ENCODE measurements around the gene BPIFB1. TPM values are rescaled to one million over a fixed set of nuclear protein-coding genes. Genes with fewer than 3 reads are reported as not detected.

Gene BPIFB1
- polyA plus RNA-seq, 4 donors = 1.3 TPM; not detected in 3

Other genes starting within 250 kb of the BPIFB1 start
- not detected for gene BPIFB3, start 229.3 kb upstream of the BPIFB1 start, polyA plus RNA-seq
- gene BPIFB4, start 203.6 kb upstream of the BPIFB1 start, polyA plus RNA-seq = under 1 TPM in 1 of 4 donors, not detected in 3; 0.13 TPM
- not detected for gene BPIFA2, start 115.1 kb upstream of the BPIFB1 start, polyA plus RNA-seq
- not detected for gene BPIFA3, start 65.9 kb upstream of the BPIFB1 start, polyA plus RNA-seq
- under 1 TPM in 1 of 4 donors, not detected in 3; 0.67 TPM for gene BPIFA1, start 47.2 kb upstream of the BPIFB1 start, polyA plus RNA-seq
- 10 to 100 TPM; 30.0 to 32.0 (median 30.3) TPM for gene CDK5RAP1, start 118.3 kb downstream of the BPIFB1 start, polyA plus RNA-seq
- gene SNTA1, start 160.5 kb downstream of the BPIFB1 start, polyA plus RNA-seq = 10 to 100 TPM in 2 of 4 donors, 1 to 10 TPM in 2; 8.3 to 15.4 (median 11.5) TPM
- gene CBFA2T2, start 206.9 kb downstream of the BPIFB1 start, polyA plus RNA-seq = 10 to 100 TPM in 1 of 4 donors, 1 to 10 TPM in 3; 6.5 to 30.3 (median 9.2) TPM

All from small intestine (tissue), 4 donors.